ENCODE results near the gene NUCKS1.
"Not testable (repeated sequence)": the region's sequence is repeated elsewhere in the genome, so short reads cannot be mapped to it uniquely, and the experiment has no call there.

The NUCKS1 gene

DNA sequence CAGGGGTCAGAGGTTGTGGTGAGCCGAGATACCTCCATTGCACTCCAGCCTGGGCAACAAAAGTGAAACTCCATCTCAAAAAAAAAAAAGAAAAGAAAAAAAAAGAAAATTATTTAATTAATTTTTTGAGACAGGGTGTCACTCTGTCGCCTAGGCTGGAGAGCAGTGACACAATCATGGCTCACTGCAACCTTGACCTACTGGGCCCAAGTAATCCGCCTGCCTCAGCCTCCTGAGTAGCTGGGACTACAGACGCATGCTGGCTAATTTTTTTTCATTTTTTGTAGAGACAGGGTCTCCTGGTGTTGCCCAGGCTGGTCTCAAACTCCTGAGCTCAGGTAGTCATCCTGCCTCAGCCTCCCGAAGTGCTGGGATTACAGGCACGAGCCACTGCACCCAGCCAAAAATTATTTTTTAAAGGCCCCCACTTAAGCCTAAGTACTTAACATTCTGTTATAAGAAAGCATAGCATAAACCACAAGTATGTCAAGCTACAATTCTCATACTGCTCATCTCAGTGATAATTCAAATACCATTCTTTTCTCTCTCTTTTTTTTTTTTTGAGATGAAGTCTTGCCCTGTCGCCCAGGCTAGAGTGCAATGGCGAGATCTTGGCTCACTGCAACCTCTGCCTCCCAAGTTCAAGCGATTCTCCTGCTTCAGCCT, 19.9 kb downstream of the NUCKS1 start:
- no peak for DNase-seq

DNA sequence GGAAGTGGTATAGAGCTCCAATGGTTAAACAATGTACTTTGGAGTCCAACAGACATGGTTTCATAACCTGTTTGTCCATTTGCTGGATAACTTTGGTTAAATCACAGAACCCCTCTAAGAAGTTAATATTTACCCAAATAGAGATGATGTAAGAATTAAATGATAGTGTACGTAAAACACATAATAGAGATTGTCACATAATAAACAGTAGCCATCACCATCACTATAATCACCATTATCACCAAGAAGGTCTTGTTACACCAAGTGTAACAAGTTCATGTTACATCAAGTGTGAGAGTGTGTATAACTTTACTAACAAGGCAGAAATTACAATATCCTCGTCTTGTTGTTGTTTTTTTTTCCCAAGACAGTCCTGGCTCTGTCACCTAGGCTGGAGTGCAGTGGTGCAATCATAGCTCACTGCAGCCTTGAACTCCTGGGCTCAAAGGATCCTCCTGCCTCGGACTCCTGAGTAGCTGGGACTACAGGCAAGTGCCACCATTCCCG, 23.3 kb downstream of the NUCKS1 start:
- no peak for DNase-seq

DNA sequence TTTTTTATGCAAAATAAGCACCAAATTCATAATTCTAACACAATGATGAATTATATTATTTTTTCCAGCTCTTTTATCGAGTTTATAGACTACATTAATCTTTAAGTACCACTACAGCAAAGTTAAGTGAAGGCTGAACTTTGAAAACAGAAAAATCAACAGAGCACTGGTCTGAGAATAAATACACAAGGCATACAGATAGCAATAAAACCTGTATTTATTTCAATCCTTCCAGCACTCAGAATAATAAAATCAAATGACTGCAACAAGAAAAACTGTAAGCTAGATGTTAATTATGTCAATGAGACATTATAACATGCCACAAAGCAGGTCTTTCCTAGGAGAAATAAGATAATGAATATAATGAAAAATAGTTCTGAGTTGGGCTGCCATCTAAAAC, 24.5 kb downstream of the NUCKS1 start:
- no peak for DNase-seq

- DNase-seq: not testable (repeated sequence)
Measured at GRCh38 chr1:205720740-205721139, 29.2 kb downstream of the NUCKS1 start.

DNA sequence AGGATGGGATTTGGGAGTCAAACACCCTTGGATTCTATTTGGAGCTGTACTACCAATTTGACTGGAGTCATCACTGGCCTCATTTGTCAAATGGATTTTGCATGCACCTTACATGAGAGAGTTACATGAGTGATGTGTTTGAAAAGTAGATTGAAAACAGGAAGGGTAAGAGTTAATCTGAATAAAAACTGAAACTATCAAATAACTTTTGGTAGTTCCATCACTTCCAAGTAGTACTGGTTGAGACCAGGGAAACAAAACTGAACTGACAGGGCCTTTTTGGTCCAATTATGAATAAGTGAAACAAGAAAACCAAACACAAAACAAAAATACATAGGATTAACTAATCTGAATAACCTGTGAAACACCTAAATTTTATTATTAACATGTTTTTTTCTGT, 30.2 kb downstream of the NUCKS1 start:
- DNase-seq: no peak

DNA sequence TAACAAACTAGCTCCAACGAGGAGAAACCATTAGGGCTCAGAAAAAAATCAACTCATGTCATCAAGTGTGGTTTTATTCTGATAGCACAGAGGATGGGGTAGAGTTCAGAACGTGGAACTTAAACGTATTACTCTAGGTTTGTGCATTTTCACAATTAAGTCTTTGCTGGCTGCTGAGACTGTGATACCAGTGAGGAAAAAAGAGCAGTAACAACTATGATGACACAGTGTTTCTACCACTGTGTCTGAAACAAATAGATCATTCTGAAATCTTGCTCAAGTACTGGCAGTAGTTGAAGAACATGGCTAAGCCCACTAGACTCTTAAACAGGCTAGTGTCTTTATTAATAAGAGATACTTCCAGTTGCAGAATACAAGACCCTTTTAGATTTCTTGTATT, 31.0 kb downstream of the NUCKS1 start:
- DNase-seq: no peak

DNA sequence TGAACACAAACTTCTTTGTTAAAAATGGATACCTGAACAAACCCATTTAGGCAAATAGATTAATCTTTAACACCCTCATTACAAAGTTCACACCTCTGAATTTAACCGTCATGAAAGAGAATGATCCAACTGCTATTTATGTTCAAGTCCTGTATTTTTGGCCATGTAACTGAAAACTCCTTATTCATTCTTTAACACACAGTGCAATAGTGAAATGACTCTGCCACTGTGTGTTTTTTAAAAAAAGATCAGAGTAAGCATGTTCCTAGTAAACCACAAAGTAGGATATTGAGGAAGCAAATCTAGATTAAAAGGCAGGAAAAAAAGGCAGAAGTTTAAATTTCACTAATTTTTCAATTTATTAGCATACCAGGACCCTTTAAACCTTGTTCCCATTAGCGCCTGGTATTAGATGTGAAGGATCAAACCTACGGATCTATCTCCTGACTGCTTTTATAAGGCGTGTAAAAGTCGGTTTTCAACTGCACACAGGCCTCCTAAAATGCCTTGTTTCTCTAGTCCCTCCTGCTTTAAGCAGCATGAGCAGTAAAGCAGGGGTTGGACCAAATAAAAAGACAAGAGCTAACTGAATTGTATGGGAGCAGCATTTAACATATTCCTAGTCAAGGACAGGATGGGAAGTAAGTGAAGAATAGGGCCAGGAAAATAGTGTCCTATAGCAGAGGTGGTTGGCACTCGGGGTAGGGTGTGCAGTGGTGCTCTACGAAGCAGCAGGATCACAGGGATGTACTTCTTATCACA, 33.4 kb downstream of the NUCKS1 start:
- no peak for DNase-seq

DNA sequence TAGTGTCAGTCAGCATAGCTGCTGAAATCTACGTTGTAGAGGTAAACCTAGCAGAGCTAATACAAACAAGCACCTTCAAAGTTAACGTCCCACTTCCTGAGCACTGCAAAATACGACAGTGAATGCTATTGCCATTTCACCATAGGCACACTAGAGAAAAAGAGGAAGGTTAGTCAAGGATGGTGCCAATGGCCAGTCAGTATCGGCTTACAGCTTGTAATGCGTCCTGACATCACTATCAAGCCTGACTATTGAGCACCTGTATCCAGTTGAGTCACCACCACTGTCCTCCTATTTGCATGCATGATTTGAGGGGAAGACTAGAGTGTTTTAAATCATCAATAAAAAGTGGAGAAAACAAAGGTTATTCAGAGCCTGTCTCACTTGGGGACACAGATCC, 34.4 kb downstream of the NUCKS1 start:
- DNase-seq: no peak

DNA sequence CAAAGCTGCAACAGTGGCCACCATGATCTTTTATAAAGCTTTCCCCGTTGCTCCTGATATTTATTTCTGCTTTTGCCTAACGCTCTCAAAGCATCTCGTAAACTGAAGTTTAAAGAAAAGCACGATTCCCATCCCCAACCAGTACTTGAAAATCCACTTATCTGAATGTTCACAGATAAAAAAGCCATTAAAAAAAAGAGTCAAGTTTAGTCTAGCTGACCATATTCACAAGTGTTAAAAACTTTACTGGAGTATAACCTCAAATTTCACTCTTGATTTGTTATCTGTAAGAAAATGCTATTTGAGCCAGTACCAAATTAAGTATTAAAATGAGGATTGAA, 35.1 kb downstream of the NUCKS1 start:
- no peak for DNase-seq

DNA sequence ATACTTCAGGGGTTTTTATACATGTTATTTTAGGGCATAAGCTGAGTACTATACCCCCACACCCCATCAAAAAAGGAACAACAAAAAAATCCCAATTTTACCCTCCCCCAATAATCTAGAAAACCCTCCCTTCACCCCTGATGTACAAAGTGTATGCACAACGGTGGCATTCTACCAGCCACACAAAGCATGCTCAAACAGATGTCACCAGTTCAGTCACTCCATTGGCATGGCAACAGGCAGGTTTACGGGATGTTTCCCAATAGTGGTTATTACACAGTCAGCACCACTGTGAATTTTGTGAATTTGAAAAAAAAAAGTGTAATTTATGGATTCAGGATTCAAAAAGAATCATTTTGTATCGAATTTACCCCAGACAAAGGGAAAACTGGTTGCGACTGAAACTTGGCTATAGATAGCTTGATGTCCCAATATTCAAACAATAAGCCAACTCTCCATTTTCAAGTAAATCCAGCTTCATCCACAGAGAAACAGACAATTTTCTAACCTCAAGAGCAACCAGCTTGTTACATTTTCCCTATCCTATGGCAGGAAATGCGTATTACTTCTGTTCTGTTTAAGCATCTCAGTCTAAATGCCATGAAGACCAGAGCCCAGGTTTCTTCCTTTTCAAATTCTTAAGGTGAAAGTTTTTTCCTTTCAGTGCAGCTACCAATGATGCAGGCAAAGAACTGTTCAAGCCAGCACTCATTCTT, 35.6 kb downstream of the NUCKS1 start:
- DNase-seq: peak in 4 of 14 donors; percentile 6 to 16 (median 14)

DNA sequence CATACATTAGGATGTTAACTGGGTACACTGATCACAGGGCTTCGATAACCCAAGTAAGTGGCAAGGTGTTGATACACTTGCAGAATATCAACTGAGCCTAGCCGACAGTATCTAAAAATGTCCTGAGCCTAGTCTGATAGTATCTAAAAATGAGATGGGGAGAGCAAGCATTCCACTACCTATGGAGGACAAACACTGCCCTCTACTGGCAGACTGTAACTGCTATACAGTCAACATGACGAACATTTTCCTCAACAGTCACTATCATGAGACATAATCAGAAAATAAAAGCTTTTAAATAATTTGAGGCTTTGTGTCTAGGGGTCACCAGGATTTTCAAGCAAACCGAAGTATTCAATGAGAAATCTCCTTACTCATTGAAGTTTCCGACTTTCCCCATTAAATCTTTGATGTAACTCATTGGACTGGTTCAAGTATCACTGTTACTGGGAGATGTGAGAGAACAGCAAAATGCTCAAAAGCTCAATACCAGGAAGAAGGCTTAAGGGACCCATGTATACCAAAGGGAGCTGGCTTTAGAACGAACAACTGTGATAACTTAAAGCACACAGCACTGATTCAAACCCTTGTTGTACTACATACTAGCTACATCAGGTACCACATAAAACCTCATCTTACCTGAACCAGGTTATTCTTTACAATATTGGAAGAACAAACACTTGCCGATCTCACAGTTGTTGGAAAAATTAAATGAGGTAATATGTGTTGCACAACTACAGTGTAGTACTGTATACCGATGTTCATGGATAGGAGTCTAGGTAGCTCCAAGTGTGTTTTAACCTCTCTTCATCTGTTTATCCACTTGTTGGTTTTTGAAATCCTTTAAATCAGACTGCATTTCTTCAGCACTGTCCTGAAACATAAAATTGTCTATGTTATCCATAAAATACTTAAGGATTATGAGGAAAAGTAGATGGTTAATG, 38.6 kb downstream of the NUCKS1 start:
- peak in 9 of 14 donors; percentile 2 to 60 (median 22) for DNase-seq

DNA sequence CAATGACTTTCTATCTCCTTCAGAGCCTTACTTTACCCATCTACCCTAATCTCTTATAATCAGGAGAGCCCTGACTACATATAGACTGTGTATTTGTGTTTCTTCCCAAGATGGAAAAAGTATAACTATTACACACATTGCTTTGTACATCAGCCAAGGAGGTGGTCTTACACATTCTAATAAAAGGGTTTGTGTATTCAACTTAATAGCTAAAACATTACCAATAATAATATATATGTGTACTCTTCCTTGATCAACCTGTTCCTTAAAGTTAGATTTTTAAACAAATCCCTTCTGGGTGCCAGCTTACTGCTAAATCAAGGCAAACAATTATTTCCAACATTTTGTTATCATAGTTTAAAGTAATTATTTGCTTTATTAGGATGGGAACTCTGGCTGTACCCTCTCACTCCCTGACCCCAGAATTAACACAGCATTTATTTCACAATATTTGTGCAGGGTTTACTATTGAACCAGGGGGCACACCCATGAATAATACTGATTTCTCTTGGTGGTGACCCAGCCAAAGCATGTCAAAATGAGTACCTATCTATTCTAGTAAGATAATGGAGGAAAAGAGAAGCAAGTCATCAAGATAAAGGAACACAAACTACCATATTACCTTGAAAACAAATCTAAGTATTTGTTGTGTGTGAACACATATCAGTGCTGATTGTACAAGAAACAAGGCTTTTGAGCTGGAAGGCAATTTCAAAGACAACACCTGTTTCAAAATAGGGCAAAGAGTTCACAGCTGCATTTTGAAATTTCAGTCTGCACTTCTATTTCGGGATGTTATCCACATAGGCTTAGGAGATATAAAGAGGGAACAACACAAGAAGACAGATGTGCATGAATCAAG, 39.5 kb downstream of the NUCKS1 start:
- no peak for DNase-seq

DNA sequence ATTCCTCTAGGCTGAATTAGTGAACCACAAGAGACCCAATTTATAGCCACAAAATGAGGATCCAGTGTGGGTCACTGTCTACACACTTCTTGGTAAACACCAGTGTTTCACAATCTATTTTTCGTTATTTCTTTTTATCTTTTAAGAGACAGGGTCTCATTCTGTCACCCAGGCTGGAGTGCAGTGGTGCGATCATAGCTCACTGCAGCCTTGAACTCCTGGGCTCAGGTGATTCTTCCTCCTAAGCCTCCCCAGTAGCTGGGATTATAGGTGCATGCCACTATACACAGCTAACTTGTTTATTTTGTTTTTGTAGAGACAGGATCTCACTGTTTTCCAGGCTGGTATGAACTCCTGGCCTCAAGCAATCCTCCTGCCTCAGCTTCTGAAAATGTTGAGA, 40.3 kb downstream of the NUCKS1 start:
- DNase-seq: no peak

DNA sequence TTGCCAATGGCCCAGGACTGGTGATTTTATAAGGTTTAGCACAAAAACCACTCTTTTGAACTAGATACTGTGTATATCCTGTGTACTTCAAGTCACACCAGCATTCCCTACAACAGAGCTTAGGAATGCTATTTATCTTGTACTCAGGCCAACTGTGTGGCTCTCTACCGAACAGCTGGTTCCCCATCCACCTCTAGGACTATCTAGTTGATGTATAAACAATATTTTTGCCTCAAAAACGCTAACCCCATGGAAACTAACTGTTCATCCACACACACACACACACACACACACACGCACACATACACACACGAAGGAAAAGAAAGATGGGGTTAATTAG, 41.0 kb downstream of the NUCKS1 start:
- DNase-seq: no peak

DNA sequence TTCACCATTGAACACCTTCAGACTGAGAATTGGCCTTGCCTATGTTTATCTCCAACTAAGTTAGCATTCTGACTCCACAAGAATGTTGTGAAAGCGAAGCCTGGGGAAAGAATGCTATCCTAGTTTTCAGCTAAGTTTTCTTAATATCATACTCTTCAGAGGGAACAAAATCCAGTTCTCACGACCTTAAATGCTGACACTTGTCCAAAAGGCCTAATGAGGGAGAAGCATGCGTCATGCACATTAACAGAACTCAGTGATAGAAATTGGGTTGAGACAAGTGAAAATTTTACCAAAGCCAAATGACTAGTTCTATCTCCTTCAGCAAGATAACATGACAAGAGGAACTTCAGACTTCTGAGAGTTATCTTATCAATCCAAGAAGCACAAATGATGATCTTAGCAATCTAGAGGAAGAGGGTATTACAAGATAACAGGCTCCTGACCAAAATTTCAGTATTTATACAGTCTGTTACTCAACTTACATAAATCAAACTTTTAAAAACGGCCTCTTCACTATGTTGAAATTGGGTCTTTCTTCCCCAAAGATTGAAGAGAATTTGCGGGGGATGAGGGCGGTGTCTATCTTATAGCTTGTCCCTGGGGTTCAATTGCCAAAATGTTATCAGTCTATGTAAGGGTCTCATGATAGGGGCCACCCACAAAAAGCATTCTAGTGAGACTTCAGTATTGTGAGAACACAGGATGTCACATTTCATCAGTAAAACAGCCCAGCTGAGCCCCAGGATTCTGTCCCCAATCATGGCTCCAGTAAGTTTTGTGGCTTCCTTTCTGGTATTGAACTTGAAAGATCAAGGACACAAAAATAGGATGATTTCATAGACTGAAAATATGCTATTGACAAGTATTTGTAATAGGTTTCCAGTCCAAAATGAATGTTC, 43.1 kb downstream of the NUCKS1 start:
- no peak for DNase-seq

DNA sequence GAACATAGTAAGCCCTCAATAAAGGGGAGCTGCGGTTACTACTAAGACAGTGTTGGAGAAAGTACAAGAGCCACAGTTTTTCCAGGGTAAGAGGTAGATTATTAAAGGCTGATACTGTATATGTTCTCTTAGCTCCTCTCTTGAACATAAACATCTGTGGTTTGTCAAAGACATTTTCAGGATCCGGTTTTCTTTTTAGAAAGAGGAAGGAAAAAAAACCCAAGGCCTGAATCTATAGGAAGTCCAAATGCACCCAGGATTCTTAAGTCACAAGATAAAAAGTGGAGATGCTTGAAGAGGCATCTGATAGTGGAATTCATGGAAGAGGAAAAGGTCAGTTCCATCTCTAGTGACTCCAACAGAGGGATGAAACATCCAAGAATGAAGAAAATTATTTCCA, 45.1 kb downstream of the NUCKS1 start:
- no peak for DNase-seq

GRCh38 chr1:205703072-205703471, 46.9 kb downstream of the NUCKS1 start:
- no peak for DNase-seq

DNA sequence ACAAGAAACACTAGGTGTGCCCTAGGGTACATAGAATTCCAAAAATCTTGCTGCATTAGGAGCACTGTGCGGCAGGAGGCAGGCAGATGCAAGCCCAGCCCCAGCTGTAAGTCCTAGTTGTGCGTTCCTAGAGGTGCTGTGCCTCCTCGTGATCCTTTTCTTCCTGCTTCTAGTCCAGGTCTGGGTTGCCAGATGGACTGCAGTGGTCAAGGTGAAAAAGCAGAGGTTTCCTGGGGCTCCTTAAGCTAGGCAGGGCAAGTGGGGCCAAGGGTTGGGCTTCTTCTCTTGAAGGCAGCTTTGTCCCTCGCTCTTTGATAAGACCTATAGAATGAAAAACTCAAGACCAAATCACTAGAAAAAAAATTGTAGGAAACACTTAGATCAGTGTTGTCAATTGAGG, 48.1 kb downstream of the NUCKS1 start:
- no peak for DNase-seq

GRCh38 chr1:205701420-205701819, 48.6 kb downstream of the NUCKS1 start:
- DNase-seq: no peak

DNA sequence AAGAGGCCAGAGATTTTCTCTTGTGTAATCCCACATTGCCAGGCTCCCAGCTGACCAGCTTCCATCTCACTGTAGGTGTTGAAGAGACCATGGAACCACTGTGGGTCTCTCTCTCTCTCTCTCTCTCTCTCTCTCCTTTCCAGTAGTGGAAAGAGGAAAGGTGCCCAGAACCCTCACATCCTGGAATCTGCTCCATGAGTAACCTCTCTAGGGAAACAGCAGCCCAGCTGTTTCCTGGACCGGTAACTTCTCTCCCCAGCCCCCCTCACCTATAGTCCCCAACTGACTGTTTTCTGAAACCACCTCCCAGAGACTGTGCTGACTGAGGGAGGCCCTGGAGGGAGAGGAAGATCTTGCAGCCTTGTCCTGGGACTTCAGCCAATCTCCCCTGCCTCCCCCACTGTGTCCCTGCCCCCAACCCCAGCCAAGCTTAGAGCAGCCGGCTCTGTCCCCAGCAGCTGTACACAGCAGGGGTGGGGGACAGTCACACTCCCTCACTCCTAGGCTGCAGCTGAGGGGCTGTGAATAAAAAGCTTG, 49.0 kb downstream of the NUCKS1 start:
- DNase-seq: peak in 4 of 14 donors; percentile 23 to 44 (median 31)

Data from C1 segment of cervical spinal cord (tissue), 14 donors.